AG09309 (cell line): ENCODE measurements around the gene NOD2.

ENCODE experiments used
- DNase-seq: peaks from one replicate; pipeline ENCODE4 v3.0.0-alpha.2; 2010; ENCODE audit warnings: low read depth
- H3K4me3 ChIP-seq: 2 replicates; pipeline ENCODE4 v1.5.1; 2011; ENCODE audit warnings: mild to moderate bottlenecking, low read depth, low read length, moderate library complexity; ENCODE audit not compliant: control insufficient read depth
- TF ChIP-seq, protein P1 (sequence below): IDR thresholded peaks from 2 replicates; pipeline ENCODE4 v1.5.1; 2011; ENCODE audit warnings: mild to moderate bottlenecking, low read depth, low read length, inconsistent platforms; ENCODE audit not compliant: insufficient read depth, control insufficient read depth; ENCODE audit errors: missing control alignments

The NOD2 gene

DNA sequence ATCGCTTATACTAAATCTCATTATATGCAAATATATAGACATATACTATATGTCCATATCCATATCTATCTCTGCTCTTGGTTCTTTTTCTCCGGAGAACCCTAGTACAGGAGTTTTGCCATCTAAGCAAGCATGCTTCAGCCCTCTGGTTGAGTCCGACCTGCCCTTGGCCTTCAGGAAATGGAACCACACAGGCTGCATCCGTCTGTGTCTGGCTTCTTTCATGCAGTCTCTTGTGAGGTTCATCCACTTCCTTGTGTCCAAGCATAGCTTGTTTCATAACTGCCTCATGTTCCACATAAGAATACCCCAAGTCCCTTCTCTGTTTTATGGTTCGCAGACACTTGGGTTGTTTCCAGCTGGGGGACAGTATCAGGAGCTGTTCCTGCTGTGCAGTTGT lies 29.1 kb upstream of the NOD2 start:
- H3K4me3 ChIP-seq, result no peak overlapping the region
- no peak for DNase-seq
- TF ChIP-seq, protein P1, sequence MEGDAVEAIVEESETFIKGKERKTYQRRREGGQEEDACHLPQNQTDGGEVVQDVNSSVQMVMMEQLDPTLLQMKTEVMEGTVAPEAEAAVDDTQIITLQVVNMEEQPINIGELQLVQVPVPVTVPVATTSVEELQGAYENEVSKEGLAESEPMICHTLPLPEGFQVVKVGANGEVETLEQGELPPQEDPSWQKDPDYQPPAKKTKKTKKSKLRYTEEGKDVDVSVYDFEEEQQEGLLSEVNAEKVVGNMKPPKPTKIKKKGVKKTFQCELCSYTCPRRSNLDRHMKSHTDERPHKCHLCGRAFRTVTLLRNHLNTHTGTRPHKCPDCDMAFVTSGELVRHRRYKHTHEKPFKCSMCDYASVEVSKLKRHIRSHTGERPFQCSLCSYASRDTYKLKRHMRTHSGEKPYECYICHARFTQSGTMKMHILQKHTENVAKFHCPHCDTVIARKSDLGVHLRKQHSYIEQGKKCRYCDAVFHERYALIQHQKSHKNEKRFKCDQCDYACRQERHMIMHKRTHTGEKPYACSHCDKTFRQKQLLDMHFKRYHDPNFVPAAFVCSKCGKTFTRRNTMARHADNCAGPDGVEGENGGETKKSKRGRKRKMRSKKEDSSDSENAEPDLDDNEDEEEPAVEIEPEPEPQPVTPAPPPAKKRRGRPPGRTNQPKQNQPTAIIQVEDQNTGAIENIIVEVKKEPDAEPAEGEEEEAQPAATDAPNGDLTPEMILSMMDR, result no peak

DNA sequence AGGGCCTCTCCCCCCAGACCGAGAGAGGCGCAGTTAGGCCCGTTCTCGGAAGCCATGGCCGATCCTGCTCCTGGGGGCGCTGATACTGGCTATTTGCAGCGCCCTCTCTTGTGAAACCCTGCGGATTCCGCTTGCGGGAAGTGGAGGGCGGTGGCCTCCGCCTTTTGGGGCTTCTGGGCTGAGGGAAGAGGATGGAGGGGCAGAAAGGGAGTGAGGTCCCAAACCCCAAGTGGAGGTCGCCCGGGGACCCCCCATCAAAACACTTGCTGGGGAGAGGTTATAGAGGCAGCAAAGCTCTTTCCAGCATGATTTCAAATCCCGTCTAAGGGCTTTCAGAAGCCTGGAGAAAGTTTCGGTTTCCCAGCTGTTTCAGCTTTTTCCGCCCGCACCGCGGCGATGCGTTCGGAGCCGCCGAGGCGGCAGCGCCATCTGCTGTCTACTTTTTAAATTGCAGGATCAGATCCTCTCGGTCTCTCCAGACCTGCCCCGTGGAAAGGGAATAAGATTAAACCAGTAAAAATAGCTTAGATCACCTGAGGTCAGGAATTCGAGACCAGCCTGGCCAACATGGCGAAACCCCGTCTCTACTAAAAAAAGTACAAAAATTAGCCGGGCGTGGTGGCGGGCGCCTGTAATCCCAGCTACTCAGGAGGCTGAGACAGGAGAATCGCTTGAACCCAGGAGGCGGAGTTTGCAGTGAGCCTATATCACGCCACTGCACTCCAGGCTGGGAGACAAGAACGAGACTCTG lies 28.1 kb upstream of the NOD2 start:
- H3K4me3 ChIP-seq, result peak overlapping the region; percentile 41
- DNase-seq, result peak; percentile 10
- TF ChIP-seq, protein P1, result peak; percentile 87

DNA sequence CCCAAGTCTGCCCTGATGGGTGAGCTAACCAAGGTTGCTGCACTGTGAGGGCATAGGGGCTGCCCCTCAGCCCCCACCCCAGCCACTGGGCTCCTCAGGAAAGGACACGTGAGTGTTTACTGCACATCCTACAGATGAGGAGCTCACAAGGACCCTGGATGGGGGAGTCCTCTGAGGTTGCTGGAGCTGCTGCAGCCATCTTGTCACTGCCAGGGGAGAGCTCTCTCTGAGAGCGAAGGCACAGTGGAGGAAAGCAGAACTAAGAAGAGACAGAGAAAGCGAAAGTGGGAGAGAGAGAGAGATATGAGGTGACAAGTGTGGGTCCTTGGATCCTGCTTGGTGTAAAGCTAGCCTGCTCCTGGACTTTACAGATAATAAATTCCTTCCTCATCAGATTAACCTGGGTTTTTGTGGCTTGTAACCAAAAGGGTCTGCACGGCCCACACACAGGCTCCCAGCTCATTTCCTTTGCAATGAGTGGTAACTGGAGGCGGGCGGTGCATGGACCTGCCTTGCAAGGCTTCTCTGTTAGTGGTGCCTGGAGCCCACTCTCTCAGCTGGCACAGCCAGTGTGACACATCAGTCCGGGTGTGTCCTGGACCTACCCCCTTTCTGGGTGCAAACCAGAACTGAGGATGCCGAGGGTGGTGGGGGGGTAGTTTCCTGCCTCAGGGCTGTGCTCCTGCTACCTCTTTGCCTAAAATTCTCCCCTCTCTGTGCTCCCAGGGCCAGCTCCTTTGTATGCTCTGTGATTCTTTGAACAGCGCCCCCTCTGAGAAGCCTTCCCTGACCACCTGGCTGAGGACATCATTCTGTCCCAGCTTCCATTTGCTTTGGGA lies 26.5 kb upstream of the NOD2 start:
- H3K4me3 ChIP-seq, result no peak overlapping the region
- DNase-seq, result no peak
- TF ChIP-seq, protein P1, result no peak

DNA sequence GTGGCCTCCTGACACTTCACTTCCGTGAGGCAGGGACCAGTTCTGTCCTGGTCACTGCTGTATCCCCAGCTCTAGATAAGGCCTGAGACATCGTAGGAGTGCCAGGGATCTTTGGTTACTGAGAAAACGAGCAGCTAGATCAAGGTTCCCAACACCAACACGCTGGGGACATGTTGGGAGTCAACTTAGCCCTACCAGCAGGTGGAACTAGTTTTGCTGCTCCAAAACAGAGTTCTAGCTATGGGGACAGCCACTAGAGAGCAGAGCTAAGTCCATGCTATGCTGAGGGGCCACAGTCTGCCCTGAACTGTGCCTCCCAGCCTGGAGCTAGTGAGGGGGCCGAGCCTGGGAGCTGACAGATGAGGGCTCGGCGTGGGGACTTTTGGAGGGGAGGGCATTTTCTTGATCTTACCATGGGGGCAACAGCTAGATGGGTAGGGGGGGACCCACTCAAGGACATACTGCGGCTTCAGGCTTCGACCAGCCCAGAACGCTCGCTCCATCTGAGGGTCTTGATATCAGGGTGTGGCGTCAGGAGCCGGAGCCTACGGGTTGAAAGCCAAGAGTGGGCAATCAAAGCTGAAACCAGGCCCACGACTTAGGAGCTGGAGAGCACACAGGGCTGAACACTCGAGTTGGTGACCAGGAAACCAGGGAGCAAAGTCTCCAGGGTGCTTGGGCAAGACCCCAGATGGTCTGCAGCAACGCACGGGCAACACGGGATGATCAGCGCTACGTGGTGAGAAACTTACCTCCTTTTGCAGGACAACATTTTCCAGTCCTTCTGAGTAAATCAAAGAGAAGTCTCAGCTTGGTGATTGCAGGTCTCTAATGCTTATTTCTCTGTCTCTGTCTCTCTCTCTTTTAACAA lies 25.7 kb upstream of the NOD2 start:
- no peak for DNase-seq
- no peak overlapping the region for H3K4me3 ChIP-seq
- TF ChIP-seq, protein P1, result peak; percentile 17

DNA sequence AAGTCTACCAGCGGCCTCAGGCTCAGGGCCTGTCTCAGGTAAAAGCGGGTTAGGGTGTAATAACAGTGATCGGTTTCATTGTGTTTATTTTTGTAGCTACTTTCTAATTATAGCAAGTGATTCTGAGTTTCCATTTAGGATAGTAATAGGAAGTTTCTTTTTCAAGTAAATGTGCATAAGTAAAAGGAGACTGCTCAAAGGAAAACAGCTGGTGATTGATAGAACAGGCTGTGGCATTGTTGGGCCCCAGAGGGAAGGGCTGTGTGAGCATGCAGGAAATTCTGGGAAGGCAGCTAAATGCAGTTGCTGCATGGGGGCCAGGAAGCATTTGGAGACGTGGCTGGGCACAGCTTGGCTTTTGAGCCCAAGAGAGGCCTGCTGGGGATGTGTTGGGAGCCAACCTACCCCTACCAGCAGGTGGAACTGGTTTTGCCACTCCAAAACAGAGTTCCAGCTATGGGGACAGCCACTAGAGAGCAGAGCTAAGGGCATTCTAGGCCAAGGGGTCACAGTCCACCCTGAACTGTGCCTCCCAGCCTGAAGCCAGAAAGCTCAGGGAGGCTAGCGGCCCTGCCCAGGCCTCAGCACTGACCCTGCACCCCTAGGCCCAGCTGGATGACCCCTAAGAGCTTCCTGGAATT lies 24.9 kb upstream of the NOD2 start:
- TF ChIP-seq, protein P1, result no peak
- DNase-seq, result no peak

DNA sequence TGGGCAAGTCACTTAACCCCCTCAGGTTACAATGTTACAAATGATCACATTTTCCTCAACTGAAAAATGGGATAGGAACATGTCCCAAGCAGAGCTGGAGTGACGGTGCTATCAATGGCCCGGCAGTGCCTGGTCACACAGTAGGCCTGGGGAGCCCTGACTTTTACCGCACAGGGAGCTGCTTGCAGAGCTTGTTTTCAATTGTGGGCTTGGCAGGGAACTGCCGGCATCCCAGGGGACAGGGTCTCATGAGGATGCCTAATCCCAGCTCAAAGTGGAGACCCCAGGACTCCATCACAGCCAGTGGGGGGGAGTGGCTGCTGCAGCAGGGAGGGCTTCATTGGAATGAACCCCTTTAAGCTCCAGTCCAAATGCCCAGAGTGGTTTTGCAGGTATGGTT lies 23.7 kb upstream of the NOD2 start:
- no peak overlapping the region for H3K4me3 ChIP-seq
- no peak for DNase-seq
- TF ChIP-seq, protein P1, result no peak

More for the DNA sequence above, 24.9 kb upstream of the NOD2 start:
- H3K4me3 ChIP-seq, result no peak overlapping the region
